HCT116 (cell line): ENCODE results near the gene PTPN9. TPM values are rescaled to one million over a fixed set of nuclear protein-coding genes. Genes with fewer than 3 reads are reported as not detected.
"Not testable (repeated sequence)": the region's sequence is repeated elsewhere in the genome, so short reads cannot be mapped to it uniquely, and the experiment has no call there.

Experiments
- ATAC-seq: fragments of 200-7000 bp; cut with Tn5 transposase; 2 replicates; pipeline ENCODE4 v1.9.1; 2020; ENCODE audit warnings: mild to moderate bottlenecking, moderate library complexity
- BruUV-seq: library from RNA; stranded (reverse); fragments of 400-500 nt; replicated peaks from 2 replicates; lab custom pipeline; 2021; lab: Mats Ljungman, UMichigan
- CTCF ChIA-PET: fragments of 300-600 bp; sonication (Branson Sonifier 250); formaldehyde crosslinking; loops from one replicate; lab custom pipeline; 2021; ENCODE audit warnings: antibody characterized with exemption; lab: Charles Lee
- POLR2A ChIA-PET: fragments of 300-600, 350-600 bp; sonication (Branson Sonifier 250); formaldehyde crosslinking; loops from one replicate; lab custom pipeline; 2021; ENCODE audit warnings: antibody characterized with exemption; lab: Charles Lee
- RAD21 ChIA-PET, 2 experiments: fragments of 300-600 bp; sonication (Branson Sonifier 250); formaldehyde crosslinking; loops; one replicate each; lab custom pipeline; 2023; ENCODE audit warnings: low total read pairs in 2 of 2; ENCODE audit not compliant: uncharacterized antibody in 2 of 2, unreplicated experiment in 2 of 2, low non-redundant PET in 1 of 2; lab: Charles Lee
- DNase-seq: peaks from one replicate; pipeline ENCODE4 v3.0.0-alpha.2; 2010; ENCODE audit warnings: low read depth, low spot score
- H2AFZ ChIP-seq: fragments of 200-600 bp; shearing (Covaris generic), sonication (generic); 2 replicates; pipeline ENCODE4 v1.6.1; 2017; ENCODE audit warnings: low read depth, mixed run types, mixed read lengths, antibody characterized with exemption, low read length; ENCODE audit not compliant: poor library complexity, severe bottlenecking
- H3K27ac ChIP-seq: 2 replicates; pipeline ENCODE4 v1.5.1; 2012; ENCODE audit warnings: low read depth, low read length
- H3K27me3 ChIP-seq: fragments of 200-600 bp; sonication (generic); 2 replicates; pipeline ENCODE4 v1.6.1; 2016; ENCODE audit warnings: mixed run types, low read length, mixed read lengths; ENCODE audit not compliant: insufficient read depth
- H3K36me3 ChIP-seq, 2 experiments: fragments of 200-500 bp in 1 of 2; fragments of 200-600 bp in 1 of 2; sonication (Bioruptor generic) in 1 of 2; sonication (generic) in 1 of 2; 2 replicates each; pipeline versions ENCODE4 v1.5.1 to v1.6.1; 2014 to 2016; ENCODE audit warnings: low read length in 2 of 2, inconsistent platforms in 1 of 2, mixed read lengths in 1 of 2, mixed run types in 1 of 2; ENCODE audit not compliant: insufficient read depth in 2 of 2, control insufficient read depth in 1 of 2
- H3K4me1 ChIP-seq, 2 experiments: fragments of 200-600 bp in 1 of 2; sonication (generic) in 1 of 2; 2 replicates each; pipeline versions ENCODE4 v1.5.1 to v1.6.1; 2012 to 2017; ENCODE audit warnings: low read length in 2 of 2, inconsistent platforms in 1 of 2, mild to moderate bottlenecking in 1 of 2, mixed read lengths in 1 of 2, mixed run types in 1 of 2, moderate library complexity in 1 of 2; ENCODE audit not compliant: insufficient read depth in 2 of 2, control insufficient read depth in 1 of 2
- H3K4me2 ChIP-seq: fragments of 200-600 bp; sonication (generic); 2 replicates; pipeline ENCODE4 v1.6.1; 2017; ENCODE audit warnings: mixed run types, low read length, mixed read lengths
- H3K4me3 ChIP-seq, 2 experiments: fragments of 200-600 bp in 1 of 2; sonication (generic) in 1 of 2; replicated peaks in 1 of 2; 2 replicates each; pipeline ENCODE4 v1.5.1; 2011 to 2016; ENCODE audit warnings: low read length in 2 of 2, control low read depth in 1 of 2, low read depth in 1 of 2, mild to moderate bottlenecking in 1 of 2, mixed read lengths in 1 of 2, mixed run types in 1 of 2
- H3K79me2 ChIP-seq: fragments of 200-600 bp; sonication (generic); 2 replicates; pipeline ENCODE4 v1.6.1; 2017; ENCODE audit warnings: mild to moderate bottlenecking, mixed run types, low read length, moderate library complexity, mixed read lengths; ENCODE audit not compliant: insufficient read depth
- H3K9ac ChIP-seq: fragments of 200-600 bp; sonication (generic); 2 replicates; pipeline ENCODE4 v1.6.1; 2016; ENCODE audit warnings: low read length, mixed read lengths
- H3K9me2 ChIP-seq: fragments of 200-600 bp; sonication (generic), shearing (Covaris generic); 2 replicates; pipeline ENCODE4 v1.6.1; 2017; ENCODE audit warnings: mixed run types, mild to moderate bottlenecking, moderate library complexity; ENCODE audit not compliant: insufficient read depth
- H3K9me3 ChIP-seq, 2 experiments: fragments of 200-500 bp in 1 of 2; fragments of 200-600 bp in 1 of 2; sonication (Bioruptor generic) in 1 of 2; sonication (generic) in 1 of 2; 2 replicates each; pipeline ENCODE4 v1.6.1; 2014 to 2017; ENCODE audit warnings: low read length in 2 of 2, mixed read lengths in 2 of 2, inconsistent platforms in 1 of 2, low read depth in 1 of 2, mild to moderate bottlenecking in 1 of 2, mixed run types in 1 of 2, moderate library complexity in 1 of 2; ENCODE audit not compliant: control insufficient read depth in 1 of 2, insufficient read depth in 1 of 2
- H4K20me1 ChIP-seq: fragments of 200-600 bp; sonication (generic), shearing (Covaris generic); 2 replicates; pipeline ENCODE4 v1.6.1; 2017; ENCODE audit warnings: mixed run types, mild to moderate bottlenecking, moderate library complexity; ENCODE audit not compliant: insufficient read depth
- CEBPB ChIP-seq: IDR thresholded peaks from 2 replicates; pipeline ENCODE4 v1.6.1; 2012; ENCODE audit warnings: low read depth
- EZH2 ChIP-seq: fragments of 200-600 bp; sonication (generic); IDR thresholded peaks from 2 replicates; pipeline ENCODE4 v1.6.1; 2017; ENCODE audit warnings: antibody characterized with exemption, mixed run types
- FOSL1 ChIP-seq: IDR thresholded peaks from 2 replicates; pipeline ENCODE4 v1.6.1; 2012; ENCODE audit warnings: low read depth
- POLR2A ChIP-seq: IDR thresholded peaks from 2 replicates; pipeline ENCODE4 v1.7.0; 2011; ENCODE audit warnings: borderline replicate concordance; ENCODE audit not compliant: insufficient read depth, insufficient read length; ENCODE audit errors: extremely low read depth
- POLR2AphosphoS5 ChIP-seq: IDR thresholded peaks from 2 replicates; pipeline ENCODE4 v1.6.1; 2011; ENCODE audit warnings: mild to moderate bottlenecking, low read depth, low read length, moderate library complexity
- RAD21 ChIP-seq: IDR thresholded peaks from 2 replicates; pipeline ENCODE4 v1.6.1; 2012; ENCODE audit warnings: low read depth, mild to moderate bottlenecking
- SP1 ChIP-seq: IDR thresholded peaks from 2 replicates; pipeline ENCODE4 v1.6.1; 2012; ENCODE audit warnings: low read depth
- SRF ChIP-seq: IDR thresholded peaks from 2 replicates; pipeline ENCODE4 v1.6.1; 2012; ENCODE audit warnings: low read depth
- TCF7L2 ChIP-seq: IDR thresholded peaks from 2 replicates; pipeline ENCODE4 v1.7.0; 2011; ENCODE audit warnings: borderline replicate concordance, inconsistent platforms; ENCODE audit not compliant: insufficient read depth, insufficient read length; ENCODE audit errors: extremely low read depth
- ZFX ChIP-seq: fragments of 450-650 bp; IDR thresholded peaks from 2 replicates; pipeline ENCODE4 v1.6.1; 2017
- ZNF274 ChIP-seq: fragments of 200-500 bp; sonication (Bioruptor generic); IDR thresholded peaks from 2 replicates; pipeline ENCODE4 v1.6.1; 2014; ENCODE audit warnings: mild to moderate bottlenecking, low read depth, low read length, inconsistent platforms
- intact Hi-C: fragments of 100-400 bp; cut with micrococcal nuclease; formaldehyde crosslinking; loops from 2 replicates; pipeline ENCODE4 v1.10.0; 2022
- total RNA-seq: library from RNA; stranded (reverse); gene quantifications from one replicate; pipeline ENCODE4 v1.2.1, GENCODE V29; 2021; ENCODE audit not compliant: unreplicated experiment
- TF ChIP-seq, protein P1 (sequence below): IDR thresholded peaks from 2 replicates; pipeline ENCODE4 v1.6.1; 2011; ENCODE audit warnings: mild to moderate bottlenecking, low read length, moderate library complexity; ENCODE audit not compliant: insufficient replicate concordance; ENCODE audit errors: extremely low read depth

Gene PTPN9
- total RNA-seq, 1 experiment from 2014 or later: 21.1 TPM

DNA sequence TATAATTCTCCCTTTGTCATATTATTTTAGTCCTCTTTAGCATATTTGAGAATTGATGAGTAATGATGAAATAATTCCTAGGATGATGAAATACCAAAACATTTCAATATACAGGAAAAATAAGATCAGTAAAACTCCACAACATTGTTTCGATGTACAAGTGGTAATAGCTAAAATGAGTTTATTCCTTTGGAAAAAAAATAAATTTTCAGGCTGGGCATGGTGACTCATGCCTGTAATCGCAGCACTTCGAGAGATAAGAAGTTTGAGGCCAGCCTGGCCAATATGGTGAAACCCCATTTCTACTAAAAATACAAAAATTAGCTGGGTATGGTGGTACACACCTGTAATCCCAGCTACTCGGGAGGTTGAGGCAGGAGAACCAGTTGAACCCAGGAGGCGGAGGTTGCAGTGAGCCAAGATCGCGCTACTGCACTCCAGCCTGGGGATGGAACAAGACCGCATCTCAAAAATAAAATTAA is 135.1 kb downstream of the PTPN9 start:
- H3K27me3 ChIP-seq, BruUV-seq, H3K4me2 ChIP-seq, H3K4me3 ChIP-seq, ATAC-seq, H3K36me3 ChIP-seq, CTCF ChIA-PET, H2AFZ ChIP-seq, intact Hi-C loops, H3K9me2 ChIP-seq, DNase-seq, H3K9ac ChIP-seq, H4K20me1 ChIP-seq, H3K9me3 ChIP-seq, H3K27ac ChIP-seq, H3K4me1 ChIP-seq, RAD21 ChIA-PET: not testable (repeated sequence)
- peaks cover 98% of the 10 kb centered on the region for H3K79me2 ChIP-seq
- POLR2A ChIA-PET: interaction anchor here (1.4 kb wide), 1 partner anchor 8 kb away, joined by 5 read pairs; the partner anchor contains the start of gene SIN3A

DNA sequence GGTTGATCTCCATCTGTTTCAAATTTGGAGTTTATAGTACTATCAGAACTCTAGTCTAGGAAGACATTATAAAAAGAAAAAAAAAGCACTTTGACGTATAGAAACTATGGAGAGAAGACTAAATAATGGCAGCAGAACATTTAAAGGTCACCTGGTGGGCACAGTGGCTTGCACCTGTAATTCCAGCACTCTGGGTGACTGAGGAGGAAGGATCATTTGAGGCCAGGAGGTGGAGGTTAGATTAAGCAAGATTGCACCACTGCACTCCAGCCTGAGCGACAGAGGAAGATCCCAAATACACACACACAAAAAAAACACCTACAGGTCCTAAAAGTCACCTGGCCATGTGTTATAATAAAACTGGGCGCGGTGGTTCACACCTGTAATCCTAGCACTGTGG is 141.4 kb downstream of the PTPN9 start:
- intact Hi-C loops: no loop called here
- TF ChIP-seq, protein P1, sequence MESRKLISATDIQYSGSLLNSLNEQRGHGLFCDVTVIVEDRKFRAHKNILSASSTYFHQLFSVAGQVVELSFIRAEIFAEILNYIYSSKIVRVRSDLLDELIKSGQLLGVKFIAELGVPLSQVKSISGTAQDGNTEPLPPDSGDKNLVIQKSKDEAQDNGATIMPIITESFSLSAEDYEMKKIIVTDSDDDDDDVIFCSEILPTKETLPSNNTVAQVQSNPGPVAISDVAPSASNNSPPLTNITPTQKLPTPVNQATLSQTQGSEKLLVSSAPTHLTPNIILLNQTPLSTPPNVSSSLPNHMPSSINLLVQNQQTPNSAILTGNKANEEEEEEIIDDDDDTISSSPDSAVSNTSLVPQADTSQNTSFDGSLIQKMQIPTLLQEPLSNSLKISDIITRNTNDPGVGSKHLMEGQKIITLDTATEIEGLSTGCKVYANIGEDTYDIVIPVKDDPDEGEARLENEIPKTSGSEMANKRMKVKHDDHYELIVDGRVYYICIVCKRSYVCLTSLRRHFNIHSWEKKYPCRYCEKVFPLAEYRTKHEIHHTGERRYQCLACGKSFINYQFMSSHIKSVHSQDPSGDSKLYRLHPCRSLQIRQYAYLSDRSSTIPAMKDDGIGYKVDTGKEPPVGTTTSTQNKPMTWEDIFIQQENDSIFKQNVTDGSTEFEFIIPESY: no peak
- TF ChIP-seq TCF7L2: no peak
- no peak for TF ChIP-seq EZH2
- TF ChIP-seq ZNF274: no peak
- TF ChIP-seq SRF: no peak
- no peak for TF ChIP-seq ZFX
- TF ChIP-seq RAD21: no peak
- TF ChIP-seq POLR2AphosphoS5: no peak
- TF ChIP-seq SP1: no peak
- TF ChIP-seq FOSL1: no peak
- no peak for TF ChIP-seq POLR2A
- TF ChIP-seq CEBPB: no peak
- RAD21 ChIA-PET: no interaction called here
- no TSS peak for BruUV-seq
- no peaks in the 10 kb centered on the region for H3K4me1 ChIP-seq
- H3K4me3 ChIP-seq: no peak overlapping the region
- no peak overlapping the region for H3K9ac ChIP-seq
- H4K20me1 ChIP-seq: no peaks in the 10 kb centered on the region
- peaks cover 98% of the 10 kb centered on the region for H3K79me2 ChIP-seq
- no peak overlapping the region for H2AFZ ChIP-seq
- POLR2A ChIA-PET: no interaction called here
- CTCF ChIA-PET: no interaction called here
- H3K4me2 ChIP-seq: no peak overlapping the region
- no peaks in the 10 kb centered on the region for H3K9me2 ChIP-seq
- peaks cover 0 to 4% of the 10 kb centered on the region in 2 experiments; a peak in 3 of 4 replicates for H3K36me3 ChIP-seq
- H3K9me3 ChIP-seq: no peaks in the 10 kb centered on the region
- no peak for ATAC-seq
- no peak for DNase-seq
- no peak overlapping the region for H3K27ac ChIP-seq
- H3K27me3 ChIP-seq: no peaks in the 10 kb centered on the region
